DMS 273 (cell line): Measurements from ENCODE around the gene TAGLN.

ENCODE experiments used
- DNase-seq: peaks from one replicate; lab custom pipeline; 2025; ENCODE audit not compliant: unreplicated experiment; lab: John Stamatoyannopoulos, UW

The TAGLN gene

GRCh38 chr11:117212697-117213355, 13.7 kb downstream of the TAGLN start:
- no peak for DNase-seq

- DNase-seq, result no peak
Measured at GRCh38 chr11:117214404-117215110, 15.4 kb downstream of the TAGLN start.

DNA sequence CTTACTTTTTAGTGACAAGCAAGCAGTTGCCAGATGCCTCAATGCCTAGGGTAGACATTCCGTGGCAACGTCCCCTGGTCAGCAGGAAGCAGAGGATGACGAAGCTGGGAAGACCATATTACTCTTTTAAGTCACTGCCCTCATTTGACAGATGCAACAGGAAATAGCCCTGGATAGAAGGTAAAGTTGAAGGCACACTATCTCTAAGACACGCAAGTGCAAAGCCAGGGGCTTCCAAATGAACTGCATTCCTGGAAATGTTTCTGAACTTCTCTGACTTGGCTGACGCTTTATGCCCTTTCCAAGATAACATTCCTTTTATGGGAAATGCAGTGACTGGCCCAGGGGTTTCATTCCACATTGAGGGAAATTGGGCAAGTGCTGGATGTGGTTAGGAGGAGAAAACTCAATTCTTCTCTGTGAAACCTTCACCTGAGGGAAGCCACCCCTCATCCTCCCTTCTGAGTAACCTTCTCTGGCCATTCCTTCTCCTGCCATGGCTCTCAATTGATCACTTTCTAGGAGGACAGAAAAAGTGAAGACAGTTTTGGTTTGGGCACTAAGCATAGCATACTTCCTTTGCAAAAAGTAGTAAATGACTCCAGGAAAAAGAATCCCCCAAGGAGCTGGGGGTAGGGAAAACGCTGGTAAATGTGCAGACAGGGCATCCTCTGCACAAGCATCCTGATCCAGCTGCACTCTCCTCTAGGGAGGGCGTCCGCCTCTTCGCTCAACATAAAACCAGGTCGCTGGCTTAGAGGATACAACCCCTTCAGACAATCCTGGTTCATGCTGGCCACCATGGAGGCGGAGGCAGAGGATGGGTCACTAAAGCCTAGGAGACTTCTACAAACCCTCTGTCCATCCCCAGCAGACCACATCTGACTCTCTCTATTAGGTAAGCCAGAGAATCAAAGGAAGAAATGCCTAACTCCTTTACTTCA, 18.2 kb downstream of the TAGLN start:
- no peak for DNase-seq

GRCh38 chr11:117218133-117218915, 19.2 kb downstream of the TAGLN start:
- DNase-seq, result no peak

DNA sequence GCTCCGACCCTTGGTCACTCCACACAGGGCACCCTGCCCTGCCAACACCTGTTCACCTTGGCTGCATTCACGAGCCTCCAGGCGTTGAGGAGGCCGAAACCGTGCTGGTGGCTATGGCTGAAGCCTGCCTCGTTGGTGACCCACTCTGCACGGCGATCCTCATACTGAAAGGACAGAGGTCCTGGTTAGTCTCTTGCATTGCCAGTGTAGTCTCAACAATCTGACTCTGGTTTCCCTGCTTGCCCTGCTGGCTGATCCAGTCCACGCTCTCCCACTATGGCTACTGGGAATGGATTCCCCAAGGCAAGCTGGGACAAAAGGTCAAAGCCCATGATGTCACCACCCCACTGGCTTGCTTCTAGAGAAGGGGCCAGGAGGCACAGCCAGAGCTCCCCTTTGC, 19.8 kb downstream of the TAGLN start:
- DNase-seq, result no peak

- DNase-seq, result no peak
Measured at GRCh38 chr11:117219455-117219854, 20.3 kb downstream of the TAGLN start.

DNA sequence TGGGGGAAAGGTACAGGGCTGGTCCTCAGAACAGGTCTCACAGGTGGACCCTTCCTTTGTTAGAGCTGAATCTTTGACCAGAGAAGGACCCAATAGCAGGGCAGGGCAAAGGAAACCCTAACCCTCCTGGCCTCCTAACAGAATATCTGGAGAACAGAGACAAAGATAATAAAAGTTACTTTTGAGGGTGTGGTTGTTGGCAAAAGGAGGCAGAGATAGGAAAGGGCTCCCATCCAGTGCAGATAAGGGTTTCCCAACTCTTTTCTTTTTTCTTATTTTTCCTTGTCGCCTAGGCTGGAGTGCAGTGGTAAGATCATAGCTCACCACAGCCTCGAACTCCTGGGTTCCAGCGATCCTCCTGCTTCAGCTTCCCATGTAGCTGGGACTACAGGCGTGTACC, 20.8 kb downstream of the TAGLN start:
- no peak for DNase-seq

DNA sequence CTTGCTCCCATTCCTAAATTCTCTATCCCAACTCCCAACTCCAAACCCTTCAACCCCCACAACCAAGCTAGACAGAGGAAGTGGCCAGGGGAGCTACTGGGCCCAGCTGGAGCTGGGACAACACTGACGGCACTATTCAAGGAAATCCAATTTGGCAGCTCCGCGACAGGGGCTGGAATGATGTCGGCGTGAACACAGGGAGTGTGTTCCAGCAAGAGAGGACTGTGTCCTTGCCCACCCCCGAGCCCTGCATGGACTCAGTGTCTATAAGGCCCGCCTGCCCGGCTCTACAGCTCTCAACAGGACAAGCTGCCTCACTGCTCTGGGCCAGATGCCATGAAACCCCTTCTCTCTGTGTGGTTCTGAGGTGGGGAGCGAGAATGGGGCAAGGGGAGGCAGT, 21.4 kb downstream of the TAGLN start:
- DNase-seq, result no peak

DNA sequence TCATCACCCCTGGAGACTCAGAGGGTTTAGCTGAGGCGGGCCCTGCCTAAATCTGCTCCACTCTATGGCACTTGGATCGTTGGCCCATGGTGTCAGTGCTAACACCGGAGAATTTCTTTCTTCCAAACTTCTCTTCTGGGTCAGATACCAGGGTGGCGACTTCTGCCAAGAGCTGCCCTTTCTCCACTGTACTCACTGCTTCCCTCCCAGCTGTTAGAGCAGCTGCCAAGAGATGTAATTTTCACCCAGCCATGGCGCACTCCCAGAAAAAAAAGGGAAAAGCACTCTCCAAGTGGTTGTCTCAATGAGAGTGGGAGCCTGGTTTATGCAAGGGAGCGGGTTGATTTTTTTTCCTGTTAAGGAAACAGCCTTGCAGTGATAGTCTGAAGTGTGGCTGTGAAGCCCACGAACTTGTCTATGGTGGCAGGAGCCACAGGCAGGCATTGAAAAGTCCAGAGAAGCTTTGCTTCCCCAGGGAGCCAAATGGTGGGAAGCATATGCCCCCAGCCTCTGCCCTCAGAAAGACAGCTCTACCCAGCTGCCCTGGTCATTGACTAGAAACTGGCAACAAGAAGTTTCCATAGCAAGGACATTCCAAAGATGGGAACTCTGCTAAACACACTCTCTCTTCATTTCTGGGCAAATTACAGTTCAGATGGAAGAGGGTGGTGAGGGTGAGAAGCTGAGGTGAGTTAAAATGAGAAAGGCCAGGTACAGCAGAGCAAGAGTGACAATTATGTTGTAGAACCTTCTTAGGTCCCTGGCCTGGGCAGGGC, 22.0 kb downstream of the TAGLN start:
- peak; percentile 79 for DNase-seq

GRCh38 chr11:117221775-117222517, 22.8 kb downstream of the TAGLN start:
- DNase-seq, result peak; percentile 89

- DNase-seq, result no peak
Measured at GRCh38 chr11:117222991-117223740, 24.0 kb downstream of the TAGLN start.

- DNase-seq, result no peak
Measured at GRCh38 chr11:117223741-117224689, 24.8 kb downstream of the TAGLN start.

- DNase-seq, result no peak
Measured at GRCh38 chr11:117225553-117226170, 26.5 kb downstream of the TAGLN start.

- peak; percentile 74 for DNase-seq
Measured at GRCh38 chr11:117226388-117227385, 27.5 kb downstream of the TAGLN start.

GRCh38 chr11:117228091-117228490, 28.9 kb downstream of the TAGLN start:
- DNase-seq, result no peak

- DNase-seq, result no peak
Measured at GRCh38 chr11:117229411-117229810, 30.2 kb downstream of the TAGLN start.
